Mesendoderm (in vitro differentiated cells): ENCODE data around the gene ZNF536.

ENCODE experiments used
- DNase-seq: peaks from one replicate; pipeline ENCODE4 v3.0.0; 2013
- H2AK5ac ChIP-seq: 2 replicates; pipeline ENCODE4 v1.6.1; 2013; ENCODE audit warnings: low read length, inconsistent platforms
- H2BK120ac ChIP-seq: 2 replicates; pipeline ENCODE4 v1.6.1; 2013; ENCODE audit warnings: low read depth, mild to moderate bottlenecking, low read length, moderate library complexity, mixed read lengths
- H2BK15ac ChIP-seq: replicated peaks from 2 replicates; pipeline ENCODE4 v1.6.1; 2013; ENCODE audit warnings: low read depth, mild to moderate bottlenecking, moderate library complexity
- H2BK5ac ChIP-seq: 2 replicates; pipeline ENCODE4 v1.6.1; 2013; ENCODE audit warnings: low read length, inconsistent platforms
- H3K18ac ChIP-seq: 2 replicates; pipeline ENCODE4 v1.6.1; 2013; ENCODE audit warnings: mild to moderate bottlenecking, low read length, mixed read lengths
- H3K23ac ChIP-seq: one replicate; pipeline ENCODE4 v1.6.1; 2013; ENCODE audit warnings: low read length
- H3K27ac ChIP-seq: 2 replicates; pipeline ENCODE4 v1.5.1; 2013; ENCODE audit warnings: low read depth, mild to moderate bottlenecking, inconsistent platforms, low read length, moderate library complexity
- H3K27me3 ChIP-seq: 2 replicates; pipeline ENCODE4 v1.6.1; 2013; ENCODE audit warnings: low read length, control low read depth, mild to moderate bottlenecking, inconsistent platforms; ENCODE audit not compliant: insufficient read depth, poor library complexity
- H3K36me3 ChIP-seq: 2 replicates; pipeline ENCODE4 v1.6.1; 2013; ENCODE audit warnings: low read length, inconsistent platforms; ENCODE audit not compliant: control insufficient read depth, insufficient read depth
- H3K4ac ChIP-seq: one replicate; pipeline ENCODE4 v1.6.1; 2013; ENCODE audit warnings: low read depth, mild to moderate bottlenecking, low read length, moderate library complexity
- H3K4me1 ChIP-seq: 2 replicates; pipeline ENCODE4 v1.6.1; 2013; ENCODE audit warnings: low read depth, low read length, inconsistent platforms; ENCODE audit not compliant: control insufficient read depth
- H3K4me2 ChIP-seq: 2 replicates; pipeline ENCODE4 v1.6.1; 2013; ENCODE audit warnings: low read length
- H3K4me3 ChIP-seq: 2 replicates; pipeline ENCODE4 v1.5.1; 2013; ENCODE audit warnings: mild to moderate bottlenecking, low read length
- H3K56ac ChIP-seq: one replicate; pipeline ENCODE4 v1.6.1; 2013; ENCODE audit warnings: low read length
- H3K79me1 ChIP-seq: 2 replicates; pipeline ENCODE4 v1.6.1; 2013; ENCODE audit warnings: low read length, inconsistent platforms
- H3K79me2 ChIP-seq: 2 replicates; pipeline ENCODE4 v1.6.1; 2013; ENCODE audit warnings: mild to moderate bottlenecking, low read length; ENCODE audit not compliant: control insufficient read depth, insufficient read depth
- H3K9ac ChIP-seq: 2 replicates; pipeline ENCODE4 v1.6.1; 2013; ENCODE audit warnings: low read length, inconsistent platforms
- H4K5ac ChIP-seq: one replicate; pipeline ENCODE4 v1.6.1; 2013; ENCODE audit warnings: low read length
- H4K8ac ChIP-seq: one replicate; pipeline ENCODE4 v1.6.1; 2013; ENCODE audit warnings: low read depth, mild to moderate bottlenecking, control low read depth, low read length, moderate library complexity
- WGBS: extraction: QIAGEN DNeasy Blood & Tissue Kit; methylation state at CpG from one replicate; pipeline ENCODE4 v1.1.7; 2013; ENCODE audit warnings: low lambda C conversion rate, missing lambda C conversion rate; ENCODE audit not compliant: insufficient coverage; ENCODE audit errors: extremely low coverage; 5-methylcytosine and 5-hydroxymethylcytosine counted together

ZNF536 gene

GRCh38 chr19:30379841-30380610 lies 7.8 kb downstream of the ZNF536 start:
- H3K18ac ChIP-seq: no peak overlapping the region
- no peak overlapping the region for H2BK5ac ChIP-seq
- no peak overlapping the region for H2BK15ac ChIP-seq
- H3K36me3 ChIP-seq: no peaks in the 10 kb centered on the region
- no peak overlapping the region for H4K8ac ChIP-seq
- no peaks in the 10 kb centered on the region for H3K79me2 ChIP-seq
- no peak overlapping the region for H3K4ac ChIP-seq
- H3K4me3 ChIP-seq: no peak overlapping the region
- no peak overlapping the region for H3K27ac ChIP-seq
- H3K23ac ChIP-seq: no peak overlapping the region
- H2AK5ac ChIP-seq: no peak overlapping the region
- H4K5ac ChIP-seq: no peak overlapping the region
- H2BK120ac ChIP-seq: no peak overlapping the region
- no peaks in the 10 kb centered on the region for H3K27me3 ChIP-seq
- DNase-seq: no peak
- H3K4me2 ChIP-seq: no peak overlapping the region
- no CpG with 5 or more reads among the region's 14 CpGs for WGBS
- H3K9ac ChIP-seq: no peak overlapping the region
- H3K79me1 ChIP-seq: no peaks in the 10 kb centered on the region
- no peak overlapping the region for H3K56ac ChIP-seq
- H3K4me1 ChIP-seq: no peaks in the 10 kb centered on the region

- Histone ChIP-seq H4K8ac (no peak overlapping the region), H3K9ac (no peak overlapping the region), H3K36me3 (no peaks in the 10 kb centered on the region), H3K23ac (no peak overlapping the region), H2BK5ac (no peak overlapping the region), H4K5ac (no peak overlapping the region), H2BK120ac (no peak overlapping the region), H3K4ac (no peak overlapping the region), H3K79me2 (no peaks in the 10 kb centered on the region), H2AK5ac (no peak overlapping the region), H3K27me3 (no peaks in the 10 kb centered on the region), H2BK15ac (no peak overlapping the region), H3K27ac (no peak overlapping the region), H3K4me1 (no peaks in the 10 kb centered on the region), H3K4me3 (no peak overlapping the region), H3K56ac (no peak overlapping the region), H3K18ac (no peak overlapping the region), H3K79me1 (no peaks in the 10 kb centered on the region), H3K4me2 (no peak overlapping the region)
- WGBS: no CpG with 5 or more reads among the region's 4 CpGs
- no peak for DNase-seq
These were observed 9.2 kb downstream of the ZNF536 start for GRCh38 chr19:30381366-30381765.

- Histone ChIP-seq H2AK5ac (no peak overlapping the region), H3K27me3 (no peaks in the 10 kb centered on the region), H3K23ac (no peak overlapping the region), H2BK120ac (no peak overlapping the region), H3K4me3 (no peak overlapping the region), H3K4ac (no peak overlapping the region), H3K56ac (no peak overlapping the region), H3K4me2 (no peak overlapping the region), H2BK5ac (no peak overlapping the region), H2BK15ac (no peak overlapping the region), H3K9ac (no peak overlapping the region), H3K18ac (no peak overlapping the region), H3K36me3 (no peaks in the 10 kb centered on the region), H3K79me2 (no peaks in the 10 kb centered on the region), H4K8ac (no peak overlapping the region), H3K4me1 (no peaks in the 10 kb centered on the region), H4K5ac (no peak overlapping the region), H3K79me1 (no peaks in the 10 kb centered on the region), H3K27ac (no peak overlapping the region)
- no CpG with 5 or more reads among the region's 9 CpGs for WGBS
- no peak for DNase-seq
These were observed 13.0 kb downstream of the ZNF536 start for GRCh38 chr19:30385174-30385573.

GRCh38 chr19:30385666-30386065 lies 13.5 kb downstream of the ZNF536 start:
- H3K56ac ChIP-seq: no peak overlapping the region
- H3K4me1 ChIP-seq: no peaks in the 10 kb centered on the region
- no peak overlapping the region for H2AK5ac ChIP-seq
- no peak overlapping the region for H3K23ac ChIP-seq
- H3K36me3 ChIP-seq: no peaks in the 10 kb centered on the region
- no peak for DNase-seq
- H2BK15ac ChIP-seq: no peak overlapping the region
- no peak overlapping the region for H2BK5ac ChIP-seq
- no peak overlapping the region for H3K18ac ChIP-seq
- no peak overlapping the region for H2BK120ac ChIP-seq
- no peak overlapping the region for H4K5ac ChIP-seq
- no peak overlapping the region for H3K4me2 ChIP-seq
- H4K8ac ChIP-seq: no peak overlapping the region
- H3K4me3 ChIP-seq: no peak overlapping the region
- H3K79me1 ChIP-seq: no peaks in the 10 kb centered on the region
- no CpG with 5 or more reads among the region's 5 CpGs for WGBS
- H3K4ac ChIP-seq: no peak overlapping the region
- H3K79me2 ChIP-seq: no peaks in the 10 kb centered on the region
- no peak overlapping the region for H3K9ac ChIP-seq
- no peaks in the 10 kb centered on the region for H3K27me3 ChIP-seq
- no peak overlapping the region for H3K27ac ChIP-seq

- WGBS: no CpG with 5 or more reads among the region's 13 CpGs
- Histone ChIP-seq H3K4me2 (no peak overlapping the region), H3K79me1 (no peaks in the 10 kb centered on the region), H3K4ac (no peak overlapping the region), H2BK5ac (no peak overlapping the region), H3K56ac (no peak overlapping the region), H2BK120ac (no peak overlapping the region), H3K18ac (no peak overlapping the region), H3K36me3 (no peaks in the 10 kb centered on the region), H3K4me3 (no peak overlapping the region), H3K4me1 (no peaks in the 10 kb centered on the region), H3K79me2 (no peaks in the 10 kb centered on the region), H2AK5ac (no peak overlapping the region), H2BK15ac (no peak overlapping the region), H3K23ac (no peak overlapping the region), H4K8ac (no peak overlapping the region), H3K9ac (no peak overlapping the region), H4K5ac (no peak overlapping the region), H3K27me3 (no peaks in the 10 kb centered on the region), H3K27ac (no peak overlapping the region)
- no peak for DNase-seq
These were observed 14.5 kb downstream of the ZNF536 start for GRCh38 chr19:30386551-30387143.
